ENCODE data around the gene XYLB. TPM values are rescaled to one million over a fixed set of nuclear protein-coding genes. Genes with fewer than 3 reads are reported as not detected.
"Not testable (repeated sequence)": the region's sequence is repeated elsewhere in the genome, so short reads cannot be mapped to it uniquely, and the experiment has no call there.

XYLB gene
- total RNA-seq, 2 experiments from 2014 or later: 5.2 to 6.9 TPM

GRCh38 chr3:38397320-38397719 is 50.7 kb downstream of the XYLB start:
- H3K4me1 Mint-ChIP-seq: no peaks in the 10 kb centered on the region
- ATAC-seq (no peak), DNase-seq (no peak)

GRCh38 chr3:38401246-38401962 is 54.8 kb downstream of the XYLB start:
- DNase-seq: no peak
- Mint-ChIP-seq H3K27me3 (no peaks in the 10 kb centered on the region), H3K36me3 (peaks cover 35% of the 10 kb centered on the region), H3K4me1 (no peaks in the 10 kb centered on the region), H3K27ac (no peak overlapping the region), H3K9me3 (ENCODE audit: low read depth) (no peaks in the 10 kb centered on the region), H3K4me3 (no peak overlapping the region)
- CTCF ChIA-PET: no interaction called here
- no peak for ATAC-seq

More at GRCh38 chr3:38397320-38397719, 50.7 kb downstream of the XYLB start:
- no peaks in the 10 kb centered on the region for H3K27me3 Mint-ChIP-seq
- no peak overlapping the region for H3K4me3 Mint-ChIP-seq
- no peak overlapping the region for H3K27ac Mint-ChIP-seq
- no peaks in the 10 kb centered on the region for H3K9me3 Mint-ChIP-seq (ENCODE audit: low read depth)
- CTCF ChIA-PET: interaction anchor here (1.0 to 1.9 kb wide), 2 partner anchors 50 to 83 kb away, joined by 3 to 7 read pairs; partner anchors contain the start of gene XYLB
- peaks cover 22% of the 10 kb centered on the region for H3K36me3 Mint-ChIP-seq

GRCh38 chr3:38404286-38404685 is 57.7 kb downstream of the XYLB start:
- no peaks in the 10 kb centered on the region for H3K9me3 Mint-ChIP-seq (ENCODE audit: low read depth)
- no peak for DNase-seq
- no peaks in the 10 kb centered on the region for H3K4me1 Mint-ChIP-seq
- no peaks in the 10 kb centered on the region for H3K27me3 Mint-ChIP-seq
- no peak overlapping the region for H3K27ac Mint-ChIP-seq
- H3K4me3 Mint-ChIP-seq: no peak overlapping the region
- CTCF ChIA-PET: interaction anchor here (0.7 kb wide), 1 partner anchor 60 kb away, joined by 3 read pairs; no protein-coding TSS in a partner anchor
- peaks cover 29% of the 10 kb centered on the region for H3K36me3 Mint-ChIP-seq
- no peak for ATAC-seq

- H3K36me3 Mint-ChIP-seq: no peaks in the 10 kb centered on the region
- CTCF ChIA-PET: interaction anchor here (1.2 kb wide), 1 partner anchor 65 kb away, joined by 3 read pairs; the partner anchor contains the start of gene XYLB
- H3K4me1 Mint-ChIP-seq: no peaks in the 10 kb centered on the region
- no peaks in the 10 kb centered on the region for H3K27me3 Mint-ChIP-seq
- H3K4me3 Mint-ChIP-seq: no peak overlapping the region
- ATAC-seq (no peak), DNase-seq (no peak)
- H3K9me3 Mint-ChIP-seq (ENCODE audit: low read depth): no peaks in the 10 kb centered on the region
- H3K27ac Mint-ChIP-seq: no peak overlapping the region
Measured at GRCh38 chr3:38411591-38411990, 65.0 kb downstream of the XYLB start.

- H3K4me3 Mint-ChIP-seq; H3K9me3 Mint-ChIP-seq (ENCODE audit: low read depth); H3K4me1 Mint-ChIP-seq; DNase-seq; H3K36me3 Mint-ChIP-seq; H3K27ac Mint-ChIP-seq; H3K27me3 Mint-ChIP-seq; CTCF ChIA-PET: not testable (repeated sequence)
- peak; percentile 55 for ATAC-seq
Measured at GRCh38 chr3:38420758-38421157, 74.2 kb downstream of the XYLB start.

GRCh38 chr3:38421679-38422336 is 75.2 kb downstream of the XYLB start:
- peaks cover 16% of the 10 kb centered on the region for H3K4me1 Mint-ChIP-seq
- CTCF ChIA-PET: no interaction called here
- DNase-seq (no peak), ATAC-seq (no peak)
- H3K27ac Mint-ChIP-seq: no peak overlapping the region
- no peak overlapping the region for H3K4me3 Mint-ChIP-seq
- H3K36me3 Mint-ChIP-seq: peaks cover 1% of the 10 kb centered on the region
- H3K27me3 Mint-ChIP-seq: no peaks in the 10 kb centered on the region
- H3K9me3 Mint-ChIP-seq (ENCODE audit: low read depth): no peaks in the 10 kb centered on the region

- Mint-ChIP-seq H3K4me1 (peaks cover 22% of the 10 kb centered on the region), H3K36me3 (peaks cover 13% of the 10 kb centered on the region), H3K27ac (peak overlapping the region; percentile 74)
- ATAC-seq (peak; percentile 78), DNase-seq (peak; percentile 70)
- not testable (repeated sequence) for H3K27me3 Mint-ChIP-seq; H3K9me3 Mint-ChIP-seq (ENCODE audit: low read depth); H3K4me3 Mint-ChIP-seq
- CTCF ChIA-PET: interaction anchor here (1.0 to 2.4 kb wide), 2 partner anchors 11 to 80 kb away, joined by 5 to 12 read pairs; partner anchors contain the start of gene XYLB
Measured at GRCh38 chr3:38426798-38427426, 80.3 kb downstream of the XYLB start.

GRCh38 chr3:38432871-38433658 is 86.5 kb downstream of the XYLB start:
- DNase-seq, H3K27ac Mint-ChIP-seq, H3K4me3 Mint-ChIP-seq, CTCF ChIA-PET, H3K4me1 Mint-ChIP-seq, ATAC-seq, H3K27me3 Mint-ChIP-seq: not testable (repeated sequence)
- H3K36me3 Mint-ChIP-seq: peaks cover 51% of the 10 kb centered on the region
- H3K9me3 Mint-ChIP-seq (ENCODE audit: low read depth): peaks cover 25% of the 10 kb centered on the region

- peaks cover 12% of the 10 kb centered on the region for H3K4me1 Mint-ChIP-seq
- CTCF ChIA-PET, H3K27me3 Mint-ChIP-seq, H3K27ac Mint-ChIP-seq, ATAC-seq, DNase-seq, H3K4me3 Mint-ChIP-seq: not testable (repeated sequence)
- peaks cover 50% of the 10 kb centered on the region for H3K36me3 Mint-ChIP-seq
- H3K9me3 Mint-ChIP-seq (ENCODE audit: low read depth): peaks cover 25% of the 10 kb centered on the region
Measured at GRCh38 chr3:38433661-38434060, 87.1 kb downstream of the XYLB start.

- peaks cover 28% of the 10 kb centered on the region for H3K36me3 Mint-ChIP-seq
- H3K9me3 Mint-ChIP-seq (ENCODE audit: low read depth): peaks cover 16% of the 10 kb centered on the region
- peak; percentile 57 for DNase-seq
- peaks cover 13% of the 10 kb centered on the region for H3K4me1 Mint-ChIP-seq
- not testable (repeated sequence) for H3K27me3 Mint-ChIP-seq, H3K27ac Mint-ChIP-seq, H3K4me3 Mint-ChIP-seq
- CTCF ChIA-PET: interaction anchor here (1.9 kb wide), 1 partner anchor 11 kb away, joined by 5 read pairs; no protein-coding TSS in a partner anchor
- ATAC-seq: peak; percentile 16
Measured at GRCh38 chr3:38438436-38439069, 92.0 kb downstream of the XYLB start.

- not testable (repeated sequence) for H3K36me3 Mint-ChIP-seq; H3K4me1 Mint-ChIP-seq; DNase-seq; H3K27me3 Mint-ChIP-seq; H3K27ac Mint-ChIP-seq; H3K4me3 Mint-ChIP-seq; ATAC-seq; H3K9me3 Mint-ChIP-seq (ENCODE audit: low read depth)
- CTCF ChIA-PET: interaction anchor here (1.2 kb wide), 1 partner anchor 37 kb away, joined by 3 read pairs; no protein-coding TSS in a partner anchor
Measured at GRCh38 chr3:38443205-38443604, 96.6 kb downstream of the XYLB start.

GRCh38 chr3:38446085-38446686 is 99.6 kb downstream of the XYLB start:
- Mint-ChIP-seq H3K4me3 (no peak overlapping the region), H3K36me3 (no peaks in the 10 kb centered on the region), H3K9me3 (ENCODE audit: low read depth) (no peaks in the 10 kb centered on the region), H3K4me1 (no peaks in the 10 kb centered on the region), H3K27ac (no peak overlapping the region), H3K27me3 (peaks cover 10% of the 10 kb centered on the region)
- CTCF ChIA-PET: no interaction called here
- DNase-seq (no peak), ATAC-seq (no peak)
